SK-N-SH (cell line): Measurements from ENCODE around the gene SIDT2. TPM values are rescaled to one million over a fixed set of nuclear protein-coding genes. Genes with fewer than 3 reads are reported as not detected.
A peak's percentile ranks its signal among the peaks of the same experiment; 100 is the strongest.

Source experiments
- CTCF ChIA-PET: fragments of 300-600, 350-600 bp; formaldehyde crosslinking; extraction: SDS; loops from one replicate; lab custom pipeline; 2021; lab: Yijun Ruan, JAX
- POLR2A ChIA-PET: fragments of 350-600 bp; sonication (Branson Sonifier 250); formaldehyde crosslinking; extraction: SDS; loops from one replicate; lab custom pipeline; 2020; ENCODE audit warnings: antibody characterized with exemption, inconsistent platforms; lab: Yijun Ruan, JAX
- DNase-seq: peaks from one replicate; pipeline ENCODE4 v3.0.0; 2012
- H2AFZ ChIP-seq: fragments of 200-600 bp; sonication (generic); 2 replicates; pipeline ENCODE4 v1.8.1; 2016; ENCODE audit warnings: antibody characterized with exemption, mild to moderate bottlenecking, low read depth
- H3F3A ChIP-seq: fragments of 200-600 bp; sonication (generic); replicated peaks from 2 replicates; pipeline ENCODE3; 2016; ENCODE audit warnings: antibody characterized with exemption, mild to moderate bottlenecking; ENCODE audit not compliant: insufficient read depth
- H3K27ac ChIP-seq, 2 experiments: fragments of 200-500 bp in 1 of 2; fragments of 200-600 bp in 1 of 2; sonication (Bioruptor generic) in 1 of 2; sonication (generic), shearing (Covaris generic) in 1 of 2; 2 replicates each; pipeline versions ENCODE4 v1.5.1 to v1.6.1; 2014 to 2016; ENCODE audit warnings: low read depth in 2 of 2, inconsistent platforms in 1 of 2, low read length in 1 of 2, mild to moderate bottlenecking in 1 of 2, mixed read lengths in 1 of 2
- H3K27me3 ChIP-seq: fragments of 200-600 bp; sonication (generic), shearing (Covaris generic); 2 replicates; pipeline ENCODE4 v1.6.1; 2016; ENCODE audit warnings: mixed run types; ENCODE audit not compliant: insufficient read depth
- H3K36me3 ChIP-seq, 2 experiments: fragments of 200-500 bp in 1 of 2; fragments of 200-600 bp in 1 of 2; sonication (Bioruptor generic) in 1 of 2; sonication (generic) in 1 of 2; replicated peaks in 1 of 2; 2 replicates each; pipeline versions ENCODE3 to v1.5.1; 2014 to 2016; ENCODE audit warnings: low read length in 1 of 2, mild to moderate bottlenecking in 1 of 2; ENCODE audit not compliant: insufficient read depth in 2 of 2, control insufficient read depth in 1 of 2
- H3K4me1 ChIP-seq, 2 experiments: fragments of 200-500 bp in 1 of 2; fragments of 200-600 bp in 1 of 2; sonication (Bioruptor generic) in 1 of 2; sonication (generic), shearing (Covaris generic) in 1 of 2; 2 replicates each; pipeline versions ENCODE4 v1.5.1 to v1.6.1; 2014 to 2016; ENCODE audit warnings: low read depth in 1 of 2, low read length in 1 of 2, mixed run types in 1 of 2; ENCODE audit not compliant: insufficient read depth in 2 of 2, control insufficient read depth in 1 of 2
- H3K4me2 ChIP-seq: fragments of 200-600 bp; sonication (generic), shearing (Covaris generic); 2 replicates; pipeline ENCODE4 v1.6.1; 2017; ENCODE audit warnings: mixed run types
- H3K4me3 ChIP-seq, 2 experiments: fragments of 200-500 bp in 1 of 2; fragments of 200-600 bp in 1 of 2; sonication (Bioruptor generic) in 1 of 2; sonication (generic), shearing (Covaris generic) in 1 of 2; 2 replicates each; pipeline versions ENCODE4 v1.5.1 to v1.8.1; 2014 to 2016; ENCODE audit warnings: low read depth in 2 of 2, inconsistent platforms in 1 of 2, low read length in 1 of 2, mild to moderate bottlenecking in 1 of 2, mixed read lengths in 1 of 2, moderate library complexity in 1 of 2
- H3K79me2 ChIP-seq: fragments of 200-600 bp; sonication (generic); 2 replicates; pipeline ENCODE4 v1.8.1; 2017; ENCODE audit warnings: mild to moderate bottlenecking; ENCODE audit not compliant: insufficient read depth
- H3K9ac ChIP-seq: fragments of 200-600 bp; sonication (generic); 2 replicates; pipeline ENCODE4 v1.6.1; 2017; ENCODE audit warnings: mixed run types
- H3K9me2 ChIP-seq: fragments of 200-600 bp; sonication (generic); 2 replicates; pipeline ENCODE4 v1.6.1; 2017; ENCODE audit warnings: mixed run types
- H3K9me3 ChIP-seq: fragments of 200-600 bp; sonication (generic); 2 replicates; pipeline ENCODE4 v1.6.1; 2017; ENCODE audit warnings: mixed run types, mild to moderate bottlenecking, moderate library complexity
- H4K20me1 ChIP-seq: fragments of 200-600 bp; sonication (generic); 2 replicates; pipeline ENCODE4 v1.6.1; 2017; ENCODE audit warnings: mild to moderate bottlenecking, mixed run types; ENCODE audit not compliant: insufficient read depth
- CTCF ChIP-seq: fragments of 200-600 bp; sonication (generic); IDR thresholded peaks from 2 replicates; pipeline ENCODE4 v1.6.1; 2017; ENCODE audit warnings: antibody characterized with exemption, mild to moderate bottlenecking, moderate library complexity
- EP300 ChIP-seq, 2 experiments: IDR thresholded peaks; 2 replicates each; pipeline versions ENCODE4 v1.4.0 to v1.6.1; 2012; ENCODE audit warnings: borderline replicate concordance in 1 of 2, low read depth in 1 of 2, low read length in 1 of 2
- IRF3 ChIP-seq: fragments of 150-350 bp; IDR thresholded peaks from 2 replicates; pipeline ENCODE4 v1.6.1; 2016; ENCODE audit warnings: mild to moderate bottlenecking, low read depth, low read length
- MAX ChIP-seq: IDR thresholded peaks from 2 replicates; pipeline ENCODE4 v1.4.0; 2012; ENCODE audit warnings: low read depth
- NRF1 ChIP-seq: IDR thresholded peaks from 2 replicates; pipeline ENCODE4 v1.6.1; 2012; ENCODE audit warnings: low read depth, mild to moderate bottlenecking, low read length
- PBX3 ChIP-seq: IDR thresholded peaks from 2 replicates; pipeline ENCODE4; 2012
- REST ChIP-seq: IDR thresholded peaks from 2 replicates; pipeline ENCODE4 v1.6.1; 2012; ENCODE audit warnings: mild to moderate bottlenecking, low read depth, low read length, moderate library complexity
- RFX5 ChIP-seq: IDR thresholded peaks from 2 replicates; pipeline ENCODE4 v1.6.1; 2012; ENCODE audit warnings: mild to moderate bottlenecking, improper control_type of control experiment, low read length
- USF1 ChIP-seq: IDR thresholded peaks from 2 replicates; pipeline ENCODE4 v1.4.0; 2012; ENCODE audit warnings: low read depth, borderline replicate concordance
- USF2 ChIP-seq: fragments of 150-350 bp; IDR thresholded peaks from 2 replicates; pipeline ENCODE4 v1.6.1; 2017; ENCODE audit warnings: antibody characterized with exemption, low read length, low read depth, borderline replicate concordance
- whole genome bisulfite sequencing: methylation state at CpG from one replicate; pipeline ENCODE4 v1.1.6; 2017; ENCODE audit warnings: low lambda C conversion rate; 5-methylcytosine and 5-hydroxymethylcytosine counted together
- polyA plus RNA-seq, 3 experiments: library from polyadenylated mRNA; depleted of rRNA; stranded (reverse); fragments of >200 nt; gene quantifications; 2 replicates each; pipeline ENCODE4 v1.2.3, GENCODE V29; 2012

Gene SIDT2
- polyA plus RNA-seq, 1 of the 3 experiments (the other 2 are of a cell fraction), result 17.5 TPM

GRCh38 chr11:117146521-117146920, 32.0 kb upstream of the SIDT2 start:
- 82% methylated on average over 10 of the region's 10 CpGs for WGBS
- H4K20me1 ChIP-seq, result peaks cover 69% of the 10 kb centered on the region
- peaks cover 0 to 8% of the 10 kb centered on the region in 2 experiments; a peak in 3 of 4 replicates for H3K4me1 ChIP-seq
- H3K9ac ChIP-seq, result no peak overlapping the region; the same call in 1 of the 2 replicates
- H3K27me3 ChIP-seq, result no peaks in the 10 kb centered on the region
- no peaks in the 10 kb centered on the region for H3K9me2 ChIP-seq
- TF ChIP-seq REST, result no peak
- no peak for TF ChIP-seq PBX3
- TF ChIP-seq MAX, result no peak
- no peak for TF ChIP-seq RFX5
- TF ChIP-seq CTCF, result no peak
- no peak for DNase-seq
- H3K79me2 ChIP-seq, result peaks cover 72% of the 10 kb centered on the region
- peak overlapping the region in 1 of 2 experiments; percentile 84; a peak in 2 of 4 replicates for H3K4me3 ChIP-seq
- no peak overlapping the region for H2AFZ ChIP-seq
- peaks cover 18% of the 10 kb centered on the region for H3F3A ChIP-seq
- H3K36me3 ChIP-seq, result peaks cover 6 to 46% of the 10 kb centered on the region in 2 experiments
- peak overlapping the region; percentile 92 for H3K4me2 ChIP-seq
- H3K9me3 ChIP-seq, result no peaks in the 10 kb centered on the region
- POLR2A ChIA-PET, result interaction anchor here (1.3 kb wide), 1 partner anchor 32 kb away, joined by 3 read pairs; the partner anchor contains the start of gene SIDT2
- peak overlapping the region in 1 of 2 experiments; percentile 8; a peak in 1 of 4 replicates for H3K27ac ChIP-seq
- CTCF ChIA-PET, result interaction anchor here (0.7 to 1.9 kb wide), 3 partner anchors 41 to 355 kb away, joined by 4 to 7 read pairs (median 5); partner anchors contain the start of gene APOA5

GRCh38 chr11:117152066-117152465, 26.5 kb upstream of the SIDT2 start:
- DNase-seq, result no peak
- Histone ChIP-seq H4K20me1 (peaks cover 99% of the 10 kb centered on the region), H3K9me3 (no peaks in the 10 kb centered on the region), H3K79me2 (peaks cover 100% of the 10 kb centered on the region), H3K27me3 (no peaks in the 10 kb centered on the region), H3K36me3 (peaks cover 9 to 64% of the 10 kb centered on the region in 2 experiments), H3K4me1 (peaks cover 0 to 7% of the 10 kb centered on the region in 2 experiments; a peak in 2 of 4 replicates), H3K27ac (no peak overlapping the region), H3K9me2 (no peaks in the 10 kb centered on the region), H3K4me2 (no peak overlapping the region), H3F3A (no peaks in the 10 kb centered on the region), H3K4me3 (no peak overlapping the region), H3K9ac (no peak overlapping the region), H2AFZ (no peak overlapping the region)
- no peak for TF ChIP-seq IRF3
- TF ChIP-seq EP300 (IDR thresholded peaks at IDR 0.05; ENCODE audit: borderline replicate concordance in 1 of 2, low read depth in 1 of 2, low read length in 1 of 2), result no peak
- TF ChIP-seq USF2, result no peak
- TF ChIP-seq USF1, result no peak
- no peak for TF ChIP-seq NRF1
- no peak for TF ChIP-seq CTCF
- POLR2A ChIA-PET, result no interaction called here
- WGBS, result 75% methylated on average over 2 of the region's 2 CpGs
- CTCF ChIA-PET, result interaction anchor here (0.9 kb wide), 1 partner anchor 23 kb away, joined by 3 read pairs; no protein-coding TSS in a partner anchor
